Neural progenitor cell (in vitro differentiated cells): ENCODE results near the gene LHFPL2. TPM values are rescaled to one million over a fixed set of nuclear protein-coding genes. Genes with fewer than 3 reads are reported as not detected.

Experiments used
- DNase-seq: peaks from one replicate; pipeline ENCODE4 v3.0.0-alpha.2; 2016; ENCODE audit warnings: low spot score
- H2AFZ ChIP-seq: fragments of 200-600 bp; sonication (generic); replicated peaks from 2 replicates; pipeline ENCODE4 v1.6.1; 2016; ENCODE audit warnings: antibody characterized with exemption
- H3F3A ChIP-seq: fragments of 200-600 bp; sonication (generic); 2 replicates; pipeline ENCODE4 v1.6.1; 2016; ENCODE audit warnings: antibody characterized with exemption, low read depth
- H3K27ac ChIP-seq: fragments of 200-600 bp; sonication (generic); 2 replicates; pipeline ENCODE4 v1.5.1; 2016; ENCODE audit warnings: mild to moderate bottlenecking
- H3K27me3 ChIP-seq: fragments of 200-600 bp; sonication (generic); 2 replicates; pipeline ENCODE4 v1.6.1; 2016; ENCODE audit warnings: mild to moderate bottlenecking, moderate library complexity
- H3K36me3 ChIP-seq: fragments of 200-600 bp; sonication (generic); 2 replicates; pipeline ENCODE4 v1.5.1; 2016
- H3K4me1 ChIP-seq: fragments of 200-600 bp; sonication (generic); 2 replicates; pipeline ENCODE4 v1.6.1; 2016; ENCODE audit warnings: mixed run types
- H3K4me2 ChIP-seq: fragments of 200-600 bp; sonication (generic); 2 replicates; pipeline ENCODE4 v1.6.1; 2016
- H3K4me3 ChIP-seq: fragments of 200-600 bp; sonication (generic); 2 replicates; pipeline ENCODE4 v1.5.1; 2016
- H3K79me2 ChIP-seq: fragments of 200-600 bp; sonication (generic); 2 replicates; pipeline ENCODE4 v1.6.1; 2016; ENCODE audit warnings: low read depth
- H3K9ac ChIP-seq: fragments of 200-600 bp; sonication (generic); 2 replicates; pipeline ENCODE4 v1.6.1; 2016
- H3K9me3 ChIP-seq: fragments of 200-600 bp; sonication (generic); 2 replicates; pipeline ENCODE4 v1.5.1; 2016; ENCODE audit warnings: low read depth
- H4K20me1 ChIP-seq: fragments of 200-600 bp; sonication (generic); 2 replicates; pipeline ENCODE4 v1.6.1; 2016; ENCODE audit warnings: low read depth
- H3K27ac Mint-ChIP-seq: 3 replicates; pipeline ENCODE4 v1.8.0; 2021; ENCODE audit warnings: mixed read lengths
- H3K27me3 Mint-ChIP-seq: 2 replicates; pipeline ENCODE4 v1.8.0; 2022; ENCODE audit warnings: low read depth, mild to moderate bottlenecking, inconsistent platforms, moderate library complexity, mixed read lengths; ENCODE audit not compliant: insufficient read depth
- H3K36me3 Mint-ChIP-seq: 3 replicates; pipeline ENCODE4 v1.8.0; 2021; ENCODE audit warnings: mixed read lengths
- H3K4me1 Mint-ChIP-seq: 3 replicates; pipeline ENCODE4 v1.8.0; 2021; ENCODE audit warnings: mixed read lengths
- H3K4me3 Mint-ChIP-seq: 3 replicates; pipeline ENCODE4 v1.8.0; 2021; ENCODE audit warnings: mild to moderate bottlenecking, moderate library complexity, mixed read lengths
- H3K9me3 Mint-ChIP-seq: 3 replicates; pipeline ENCODE4 v1.8.0; 2020; ENCODE audit warnings: mixed read lengths
- EZH2 ChIP-seq: fragments of 200-600 bp; sonication (generic); IDR thresholded peaks from 2 replicates; pipeline ENCODE4 v1.6.1; 2017; ENCODE audit warnings: antibody characterized with exemption, mild to moderate bottlenecking, moderate library complexity
- EZH2phosphoT487 ChIP-seq: fragments of 200-600 bp; sonication (generic); IDR thresholded peaks from 2 replicates; pipeline ENCODE4 v1.6.1; 2017; ENCODE audit warnings: antibody characterized with exemption
- total RNA-seq: library from RNA; depleted of rRNA; stranded (reverse); fragments of >200 nt; gene quantifications from 2 replicates; pipeline ENCODE4 v1.2.3, GENCODE V29; 2015; ENCODE audit warnings: low replicate concordance
- TF ChIP-seq, protein P1 (sequence below): fragments of 200-600 bp; sonication (generic); IDR thresholded peaks from 2 replicates; pipeline ENCODE4 v1.5.1; 2017; ENCODE audit warnings: antibody characterized with exemption, mild to moderate bottlenecking

LHFPL2 gene
- total RNA-seq, 1 donor from 2014 or later: 21.1 TPM

- no peaks in the 10 kb centered on the region for H3K9me3 ChIP-seq
- H3F3A ChIP-seq: no peaks in the 10 kb centered on the region
- TF ChIP-seq, protein P1, sequence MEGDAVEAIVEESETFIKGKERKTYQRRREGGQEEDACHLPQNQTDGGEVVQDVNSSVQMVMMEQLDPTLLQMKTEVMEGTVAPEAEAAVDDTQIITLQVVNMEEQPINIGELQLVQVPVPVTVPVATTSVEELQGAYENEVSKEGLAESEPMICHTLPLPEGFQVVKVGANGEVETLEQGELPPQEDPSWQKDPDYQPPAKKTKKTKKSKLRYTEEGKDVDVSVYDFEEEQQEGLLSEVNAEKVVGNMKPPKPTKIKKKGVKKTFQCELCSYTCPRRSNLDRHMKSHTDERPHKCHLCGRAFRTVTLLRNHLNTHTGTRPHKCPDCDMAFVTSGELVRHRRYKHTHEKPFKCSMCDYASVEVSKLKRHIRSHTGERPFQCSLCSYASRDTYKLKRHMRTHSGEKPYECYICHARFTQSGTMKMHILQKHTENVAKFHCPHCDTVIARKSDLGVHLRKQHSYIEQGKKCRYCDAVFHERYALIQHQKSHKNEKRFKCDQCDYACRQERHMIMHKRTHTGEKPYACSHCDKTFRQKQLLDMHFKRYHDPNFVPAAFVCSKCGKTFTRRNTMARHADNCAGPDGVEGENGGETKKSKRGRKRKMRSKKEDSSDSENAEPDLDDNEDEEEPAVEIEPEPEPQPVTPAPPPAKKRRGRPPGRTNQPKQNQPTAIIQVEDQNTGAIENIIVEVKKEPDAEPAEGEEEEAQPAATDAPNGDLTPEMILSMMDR: no peak
- TF ChIP-seq EZH2: no peak
- TF ChIP-seq EZH2phosphoT487: no peak
- H3K36me3 ChIP-seq: peaks cover 6% of the 10 kb centered on the region
- no peaks in the 10 kb centered on the region for H3K27me3 Mint-ChIP-seq
- no peaks in the 10 kb centered on the region for H3K4me1 ChIP-seq
- no peaks in the 10 kb centered on the region for H3K4me1 Mint-ChIP-seq
- no peak overlapping the region for H3K4me3 ChIP-seq
- H3K36me3 Mint-ChIP-seq: peaks cover 2% of the 10 kb centered on the region
- no peak overlapping the region for H3K4me3 Mint-ChIP-seq
- no peak overlapping the region for H3K27ac ChIP-seq
- H2AFZ ChIP-seq: no peak overlapping the region
- no peaks in the 10 kb centered on the region for H3K79me2 ChIP-seq
- DNase-seq: no peak
- H3K4me2 ChIP-seq: no peak overlapping the region
- H4K20me1 ChIP-seq: no peaks in the 10 kb centered on the region
- no peak overlapping the region for H3K9ac ChIP-seq
- no peak overlapping the region for H3K27ac Mint-ChIP-seq
- H3K27me3 ChIP-seq: no peaks in the 10 kb centered on the region
- H3K9me3 Mint-ChIP-seq: no peaks in the 10 kb centered on the region
These were observed 176.7 kb downstream of the LHFPL2 start for GRCh38 chr5:78471896-78472295.

DNA sequence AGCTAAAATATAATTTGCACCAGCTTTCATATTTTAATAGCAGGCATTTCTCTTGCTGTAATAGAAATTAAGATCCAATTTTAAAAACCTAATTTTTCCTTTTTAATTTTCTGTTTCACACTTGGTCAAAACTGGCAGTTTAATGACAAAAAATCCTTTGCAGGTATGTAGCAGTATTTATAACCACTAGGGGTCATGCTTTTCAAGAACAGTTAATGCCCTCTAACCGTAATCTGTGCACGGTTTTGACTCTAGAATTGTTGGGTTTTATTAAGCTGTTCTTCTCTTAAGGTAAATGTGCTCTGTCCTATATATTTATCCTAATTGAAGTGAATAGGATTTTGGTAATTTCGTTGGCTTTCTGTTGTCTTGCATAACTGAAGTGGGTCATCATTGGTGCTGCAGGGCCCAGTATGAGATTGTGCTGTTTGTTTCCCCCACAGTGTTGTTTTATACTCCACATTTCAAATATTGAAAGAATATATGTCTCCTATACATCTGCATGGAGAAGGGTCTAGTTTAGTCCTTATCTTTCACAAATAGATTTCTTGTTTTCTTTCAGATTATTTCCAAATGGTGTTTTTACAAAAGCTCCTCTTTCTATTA lies 180.7 kb downstream of the LHFPL2 start:
- DNase-seq: peak; percentile 49
- no peak overlapping the region for H3K9ac ChIP-seq

GRCh38 chr5:78467140-78467539 lies 181.4 kb downstream of the LHFPL2 start:
- Histone ChIP-seq H3K9ac (no peak overlapping the region), H3K27me3 (no peaks in the 10 kb centered on the region), H3F3A (no peaks in the 10 kb centered on the region), H3K4me3 (no peak overlapping the region), H3K79me2 (no peaks in the 10 kb centered on the region), H3K4me2 (no peak overlapping the region), H2AFZ (no peak overlapping the region), H3K4me1 (no peaks in the 10 kb centered on the region), H4K20me1 (no peaks in the 10 kb centered on the region), H3K9me3 (no peaks in the 10 kb centered on the region), H3K36me3 (no peaks in the 10 kb centered on the region), H3K27ac (no peak overlapping the region)
- H3K9me3 Mint-ChIP-seq: no peaks in the 10 kb centered on the region
- DNase-seq: no peak
- no peak overlapping the region for H3K27ac Mint-ChIP-seq
- no peaks in the 10 kb centered on the region for H3K27me3 Mint-ChIP-seq
- H3K4me1 Mint-ChIP-seq: no peaks in the 10 kb centered on the region
- TF ChIP-seq, protein P1: no peak
- TF ChIP-seq EZH2phosphoT487: no peak
- TF ChIP-seq EZH2: no peak
- H3K4me3 Mint-ChIP-seq: no peak overlapping the region
- peaks cover 6% of the 10 kb centered on the region for H3K36me3 Mint-ChIP-seq

More for the DNA sequence above, 180.7 kb downstream of the LHFPL2 start:
- Histone ChIP-seq H3K4me2 (no peak overlapping the region), H3K4me1 (no peaks in the 10 kb centered on the region), H3F3A (no peaks in the 10 kb centered on the region), H3K4me3 (no peak overlapping the region), H4K20me1 (no peaks in the 10 kb centered on the region), H3K27ac (no peak overlapping the region), H3K36me3 (no peaks in the 10 kb centered on the region), H2AFZ (no peak overlapping the region), H3K27me3 (no peaks in the 10 kb centered on the region), H3K9me3 (no peaks in the 10 kb centered on the region), H3K79me2 (no peaks in the 10 kb centered on the region)
- no peak for TF ChIP-seq EZH2phosphoT487
- TF ChIP-seq, protein P1: peak; percentile 81
- peaks cover 6% of the 10 kb centered on the region for H3K36me3 Mint-ChIP-seq
- H3K27me3 Mint-ChIP-seq: no peaks in the 10 kb centered on the region
- H3K27ac Mint-ChIP-seq: no peak overlapping the region
- no peak overlapping the region for H3K4me3 Mint-ChIP-seq
- H3K4me1 Mint-ChIP-seq: no peaks in the 10 kb centered on the region
- H3K9me3 Mint-ChIP-seq: no peaks in the 10 kb centered on the region
